ENCODE results near the gene UMPS.
"Not testable (repeated sequence)": the region's sequence is repeated elsewhere in the genome, so short reads cannot be mapped to it uniquely, and the experiment has no call there.

UMPS gene

DNA sequence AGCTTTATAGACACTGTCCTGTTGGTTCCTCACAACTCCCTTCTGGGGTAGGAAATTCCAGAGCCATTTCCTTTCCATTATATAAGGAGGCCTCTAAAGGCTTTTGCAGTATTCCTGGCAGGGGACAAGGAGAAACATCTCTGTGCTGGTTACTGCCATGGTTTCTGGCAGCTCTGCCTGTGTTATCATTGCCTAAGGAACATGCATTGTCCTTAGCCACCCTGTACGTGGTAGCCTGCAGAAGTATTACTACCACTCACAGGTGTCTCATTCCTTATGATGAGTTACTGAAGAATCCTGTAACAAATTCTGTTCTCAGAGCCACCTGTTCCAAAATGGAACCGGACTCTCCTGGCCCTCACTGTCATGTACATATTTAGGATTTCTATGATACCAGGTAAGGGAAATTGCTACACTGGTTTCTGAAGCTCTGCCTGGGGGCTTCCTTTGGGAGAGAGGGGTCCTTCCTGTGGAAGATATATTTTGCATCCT is 58.0 kb downstream of the UMPS start:
- Histone ChIP-seq H3K4me1 (ENCODE audit: control insufficient read depth, insufficient read depth, low read length) (no peaks in the 10 kb centered on the region), H3K9me3 (ENCODE audit: control insufficient read depth, insufficient read depth, low read depth, low read length) (no peaks in the 10 kb centered on the region), H3K36me3 (ENCODE audit: control insufficient read depth in 2 of 2, insufficient read depth in 1 of 2, low read length in 2 of 2) (peaks cover 0 to 3% of the 10 kb centered on the region in 2 experiments; a peak in 1 of 3 replicates), H3K4me3 (ENCODE audit: low read depth, low read length) (no peak overlapping the region), H3K27ac (ENCODE audit: extremely low read depth, low read depth, low read length) (no peak overlapping the region)
- CTCF ChIA-PET, result interaction anchor here (0.8 to 3.5 kb wide), 2 partner anchors 30 to 113 kb away, joined by 3 to 26 read pairs; no protein-coding TSS in a partner anchor
- TF ChIP-seq ZNF2 (tag by site-specific recombination; IDR thresholded peaks at IDR 0.05) (no peak), YY2 (tag by site-specific recombination; IDR thresholded peaks at IDR 0.05) (no peak), ZNF335 (tag by site-specific recombination; conservative IDR thresholded peaks at IDR 0.05) (no peak), MYNN (tag by site-specific recombination; IDR thresholded peaks at IDR 0.05; ENCODE audit: borderline replicate concordance) (no peak), ZNF660 (tag by site-specific recombination; IDR thresholded peaks at IDR 0.05) (no peak), CTCF (tag by site-specific recombination; IDR thresholded peaks at IDR 0.05) (no peak), FEZF1 (tag by site-specific recombination; IDR thresholded peaks at IDR 0.05) (no peak), HOXC10 (CRISPR knock-in tag; IDR thresholded peaks at IDR 0.05) (no peak), ZNF391 (tag by site-specific recombination; IDR thresholded peaks at IDR 0.05; ENCODE audit: borderline replicate concordance, low read depth) (no peak), TSHZ1 (tag by site-specific recombination; IDR thresholded peaks at IDR 0.05; ENCODE audit: borderline replicate concordance) (no peak), ZBTB1 (tag by site-specific recombination; IDR thresholded peaks at IDR 0.05) (no peak), PRDM1 (tag by site-specific recombination; IDR thresholded peaks at IDR 0.05) (no peak), ZFP3 (tag by site-specific recombination; IDR thresholded peaks at IDR 0.05; ENCODE audit: low read depth) (no peak), ZNF768 (tag by site-specific recombination; IDR thresholded peaks at IDR 0.05) (no peak), ZNF473 (tag by site-specific recombination; IDR thresholded peaks at IDR 0.05) (no peak), ZNF596 (tag by site-specific recombination; IDR thresholded peaks at IDR 0.05) (no peak), SP3 (tag by site-specific recombination; IDR thresholded peaks at IDR 0.05) (no peak), GLIS2 (tag by site-specific recombination; IDR thresholded peaks at IDR 0.05) (no peak), PRDM2 (tag by site-specific recombination; IDR thresholded peaks at IDR 0.05; ENCODE audit: borderline replicate concordance) (no peak)
- POLR2A ChIA-PET, result interaction anchor here (1.1 kb wide), 1 partner anchor 113 kb away, joined by 3 read pairs; no protein-coding TSS in a partner anchor

DNA sequence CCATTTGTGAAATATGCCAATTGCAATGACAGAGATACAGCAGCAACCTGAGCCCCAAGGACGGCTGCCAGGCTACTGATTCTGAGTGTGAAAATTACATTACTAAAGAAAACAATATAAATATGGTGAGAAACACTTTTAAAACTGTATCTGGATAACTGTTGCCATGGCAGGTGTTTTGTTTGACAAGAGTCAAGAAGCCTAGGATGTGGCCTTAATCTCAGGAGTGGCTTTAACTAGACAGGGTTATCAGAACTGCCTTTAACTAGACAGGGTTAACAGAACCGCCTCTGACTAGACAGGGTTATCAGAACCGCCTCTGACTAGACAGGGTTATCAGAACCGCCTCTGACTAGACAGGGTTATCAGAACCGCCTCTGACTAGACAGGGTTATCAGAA is 58.9 kb downstream of the UMPS start:
- H3K27ac ChIP-seq (ENCODE audit: extremely low read depth, low read depth, low read length); H3K9me3 ChIP-seq (ENCODE audit: control insufficient read depth, insufficient read depth, low read depth, low read length); H3K36me3 ChIP-seq (ENCODE audit: control insufficient read depth in 2 of 2, insufficient read depth in 1 of 2, low read length in 2 of 2); H3K4me3 ChIP-seq (ENCODE audit: low read depth, low read length); H3K4me1 ChIP-seq (ENCODE audit: control insufficient read depth, insufficient read depth, low read length); CTCF ChIA-PET; POLR2A ChIA-PET: not testable (repeated sequence)

Measured in HEK293 (cell line).